SU-DHL-6 (cell line): ENCODE measurements around the gene SLC22A23.

Experiments used
- H2AFZ ChIP-seq: fragments of 200-600 bp; sonication (generic); 2 replicates; pipeline ENCODE4 v1.6.1; 2014; ENCODE audit warnings: low read depth, mild to moderate bottlenecking, moderate library complexity, mixed read lengths, antibody characterized with exemption, low read length; ENCODE audit not compliant: severe bottlenecking
- H3F3A ChIP-seq: fragments of 200-600 bp; shearing (Covaris generic); 2 replicates; pipeline ENCODE4 v1.6.0; 2016; ENCODE audit warnings: antibody characterized with exemption, mild to moderate bottlenecking; ENCODE audit not compliant: insufficient read depth
- H3K27ac ChIP-seq: fragments of 200-600 bp; sonication (generic); 2 replicates; pipeline ENCODE4 v1.5.1; 2016; ENCODE audit warnings: low read depth, mild to moderate bottlenecking, low read length, moderate library complexity, mixed read lengths
- H3K27me3 ChIP-seq: fragments of 200-600 bp; sonication (generic), shearing (Covaris generic); 2 replicates; pipeline ENCODE4 v1.6.0; 2014; ENCODE audit warnings: mild to moderate bottlenecking, low read length
- H3K36me3 ChIP-seq: fragments of 200-600 bp; sonication (generic); 2 replicates; pipeline ENCODE4 v1.6.1; 2014; ENCODE audit warnings: mild to moderate bottlenecking, low read length, mixed read lengths
- H3K4me2 ChIP-seq: fragments of 300-600, 200-600 bp; shearing (Covaris generic), sonication (generic); 2 replicates; pipeline ENCODE4 v1.6.0; 2014; ENCODE audit warnings: low read length, low read depth, mild to moderate bottlenecking; ENCODE audit not compliant: poor library complexity, severe bottlenecking
- H3K4me3 ChIP-seq: fragments of 200-600 bp; sonication (generic); 2 replicates; pipeline ENCODE4 v1.5.1; 2014; ENCODE audit warnings: antibody characterized with exemption, low read length, mild to moderate bottlenecking, mixed read lengths; ENCODE audit not compliant: insufficient read depth, poor library complexity, severe bottlenecking
- H3K79me2 ChIP-seq: fragments of 200-600 bp; sonication (generic); 2 replicates; pipeline ENCODE4 v1.6.1; 2014; ENCODE audit warnings: mild to moderate bottlenecking, low read length, moderate library complexity; ENCODE audit not compliant: insufficient read depth
- H3K9ac ChIP-seq: fragments of 200-600 bp; sonication (generic); 2 replicates; pipeline ENCODE4 v1.7.0; 2014; ENCODE audit warnings: mild to moderate bottlenecking, low read length
- H3K9me2 ChIP-seq: fragments of 200-600 bp; sonication (generic); replicated peaks from 2 replicates; pipeline ENCODE4 v1.6.1; 2014; ENCODE audit warnings: low read length; ENCODE audit not compliant: insufficient read depth
- H3K9me3 ChIP-seq: fragments of 200-600 bp; sonication (generic); 2 replicates; pipeline ENCODE4 v1.6.1; 2014; ENCODE audit warnings: low read length, mixed read lengths; ENCODE audit not compliant: insufficient read depth
- H4K20me1 ChIP-seq: fragments of 200-600 bp; sonication (generic); 2 replicates; pipeline ENCODE4 v1.6.1; 2014; ENCODE audit warnings: low read depth, mild to moderate bottlenecking, antibody characterized with exemption, low read length, moderate library complexity, mixed read lengths
- EZH2phosphoT487 ChIP-seq: fragments of 200-600 bp; sonication (generic), shearing (Covaris generic); conservative IDR thresholded peaks from 2 replicates; pipeline ENCODE4 v1.6.1; 2018; ENCODE audit warnings: mild to moderate bottlenecking, antibody characterized with exemption, low read length, moderate library complexity, mixed read lengths
- TF ChIP-seq, protein P1 (sequence below): fragments of 200-600 bp; sonication (generic); IDR thresholded peaks from one replicate; pipeline ENCODE4 v1.5.1; 2017; ENCODE audit warnings: antibody characterized with exemption, mild to moderate bottlenecking, low read length, moderate library complexity; ENCODE audit not compliant: insufficient read depth, poor library complexity, severe bottlenecking

SLC22A23 gene

DNA sequence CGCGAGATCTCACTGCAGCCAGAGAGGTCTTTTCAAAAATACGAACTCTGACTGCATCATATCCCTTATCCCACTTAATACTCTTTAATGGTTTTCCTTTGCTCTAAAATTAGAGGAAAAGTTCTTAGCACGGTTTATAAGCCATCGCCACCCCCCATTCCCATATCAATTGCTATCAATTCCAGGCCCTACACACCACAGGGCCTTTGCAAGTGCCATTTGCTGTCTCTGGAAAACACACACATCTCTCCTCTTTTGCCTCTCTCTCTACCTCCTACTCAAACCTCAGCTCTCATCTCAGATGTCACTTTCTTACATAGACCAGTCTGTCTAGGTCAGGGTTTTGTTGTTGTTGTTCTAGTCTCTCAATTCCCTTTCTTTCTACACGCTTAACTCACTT lies 9.8 kb downstream of the SLC22A23 start:
- Histone ChIP-seq H3K4me3 (no peak overlapping the region), H2AFZ (no peak overlapping the region), H4K20me1 (no peaks in the 10 kb centered on the region), H3K79me2 (no peaks in the 10 kb centered on the region), H3K27me3 (no peaks in the 10 kb centered on the region), H3K9me3 (no peaks in the 10 kb centered on the region), H3K4me2 (no peak overlapping the region), H3K27ac (no peak overlapping the region), H3F3A (no peaks in the 10 kb centered on the region), H3K9ac (no peak overlapping the region), H3K36me3 (no peaks in the 10 kb centered on the region), H3K9me2 (no peaks in the 10 kb centered on the region)
- TF ChIP-seq, protein P1, sequence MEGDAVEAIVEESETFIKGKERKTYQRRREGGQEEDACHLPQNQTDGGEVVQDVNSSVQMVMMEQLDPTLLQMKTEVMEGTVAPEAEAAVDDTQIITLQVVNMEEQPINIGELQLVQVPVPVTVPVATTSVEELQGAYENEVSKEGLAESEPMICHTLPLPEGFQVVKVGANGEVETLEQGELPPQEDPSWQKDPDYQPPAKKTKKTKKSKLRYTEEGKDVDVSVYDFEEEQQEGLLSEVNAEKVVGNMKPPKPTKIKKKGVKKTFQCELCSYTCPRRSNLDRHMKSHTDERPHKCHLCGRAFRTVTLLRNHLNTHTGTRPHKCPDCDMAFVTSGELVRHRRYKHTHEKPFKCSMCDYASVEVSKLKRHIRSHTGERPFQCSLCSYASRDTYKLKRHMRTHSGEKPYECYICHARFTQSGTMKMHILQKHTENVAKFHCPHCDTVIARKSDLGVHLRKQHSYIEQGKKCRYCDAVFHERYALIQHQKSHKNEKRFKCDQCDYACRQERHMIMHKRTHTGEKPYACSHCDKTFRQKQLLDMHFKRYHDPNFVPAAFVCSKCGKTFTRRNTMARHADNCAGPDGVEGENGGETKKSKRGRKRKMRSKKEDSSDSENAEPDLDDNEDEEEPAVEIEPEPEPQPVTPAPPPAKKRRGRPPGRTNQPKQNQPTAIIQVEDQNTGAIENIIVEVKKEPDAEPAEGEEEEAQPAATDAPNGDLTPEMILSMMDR, result no peak
- no peak for TF ChIP-seq EZH2phosphoT487

DNA sequence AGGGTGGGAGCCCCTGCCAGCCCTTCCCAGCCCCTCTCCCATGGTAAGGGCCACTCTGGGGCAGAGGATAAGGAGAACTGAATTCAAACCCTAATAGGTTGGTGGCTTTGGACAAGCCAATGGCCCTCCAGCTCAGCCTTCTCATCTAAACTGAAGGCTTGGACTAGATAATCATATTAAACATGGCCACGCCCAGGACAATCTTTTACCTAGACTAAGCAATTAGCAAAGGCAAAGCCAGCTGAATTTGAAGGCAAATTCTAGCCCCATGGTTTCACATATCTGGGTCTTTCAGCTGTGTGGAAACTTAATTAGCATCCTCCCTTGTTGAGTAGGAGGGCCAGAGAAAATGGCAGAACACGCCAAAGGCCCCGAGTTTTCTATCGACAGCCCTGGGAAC lies 10.7 kb downstream of the SLC22A23 start:
- no peaks in the 10 kb centered on the region for H3K36me3 ChIP-seq
- no peaks in the 10 kb centered on the region for H3K79me2 ChIP-seq
- H3K27me3 ChIP-seq, result no peaks in the 10 kb centered on the region
- H2AFZ ChIP-seq, result no peak overlapping the region
- H4K20me1 ChIP-seq, result no peaks in the 10 kb centered on the region
- no peaks in the 10 kb centered on the region for H3K9me3 ChIP-seq
- H3F3A ChIP-seq, result no peaks in the 10 kb centered on the region
- H3K4me2 ChIP-seq, result no peak overlapping the region
- H3K9me2 ChIP-seq, result no peaks in the 10 kb centered on the region
- H3K4me3 ChIP-seq, result no peak overlapping the region
- H3K27ac ChIP-seq, result no peak overlapping the region
- no peak for TF ChIP-seq EZH2phosphoT487
- TF ChIP-seq, protein P1, result no peak
- H3K9ac ChIP-seq, result no peak overlapping the region

DNA sequence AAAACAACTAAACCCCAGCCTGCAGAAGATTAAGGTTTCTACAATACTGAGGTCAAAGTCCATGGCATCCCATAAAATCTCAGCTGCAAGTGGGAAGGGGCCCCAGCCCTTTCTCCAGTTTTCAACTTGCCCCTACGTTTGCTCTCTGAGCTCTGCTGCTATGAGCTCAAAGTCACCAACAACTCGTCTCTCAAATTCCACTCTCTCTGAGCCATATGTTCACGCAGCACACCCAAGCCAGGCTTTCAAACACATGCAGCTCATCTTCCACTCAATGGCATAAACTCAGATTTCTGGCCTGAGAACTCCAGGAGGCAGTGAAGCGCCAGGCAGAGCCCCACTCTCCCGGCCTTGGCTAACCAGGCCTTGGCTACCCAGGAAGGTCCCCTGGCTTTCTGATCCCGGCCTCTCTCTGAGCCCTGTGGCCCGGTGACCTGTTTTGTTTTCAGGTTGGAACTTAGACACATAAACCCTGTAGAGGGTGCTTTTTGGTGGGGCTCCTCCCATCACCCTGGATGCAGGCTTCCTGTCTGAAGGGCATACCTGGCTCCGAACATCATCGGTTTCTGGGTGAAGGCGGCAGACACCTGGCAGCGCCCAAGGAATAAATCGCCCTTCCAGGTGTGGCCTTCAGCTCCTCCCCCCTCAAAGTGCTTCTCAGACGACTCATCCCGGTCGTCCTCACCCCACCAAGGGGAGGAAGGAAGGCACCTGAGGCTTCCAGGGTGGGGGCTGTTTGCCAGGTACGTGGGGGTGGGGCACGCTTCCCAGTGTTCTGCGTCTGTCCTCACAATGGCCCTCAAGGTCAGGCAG lies 12.4 kb downstream of the SLC22A23 start:
- Histone ChIP-seq H3K4me3 (no peak overlapping the region), H3K27ac (no peak overlapping the region)

More for the DNA sequence above, 12.4 kb downstream of the SLC22A23 start:
- H2AFZ ChIP-seq, result no peak overlapping the region
- no peaks in the 10 kb centered on the region for H3K9me2 ChIP-seq
- H3K9me3 ChIP-seq, result no peaks in the 10 kb centered on the region
- H3F3A ChIP-seq, result no peaks in the 10 kb centered on the region
- H3K9ac ChIP-seq, result no peak overlapping the region
- H3K36me3 ChIP-seq, result no peaks in the 10 kb centered on the region
- H3K4me2 ChIP-seq, result no peak overlapping the region
- H4K20me1 ChIP-seq, result no peaks in the 10 kb centered on the region
- no peaks in the 10 kb centered on the region for H3K79me2 ChIP-seq
- TF ChIP-seq, protein P1, result no peak
- TF ChIP-seq EZH2phosphoT487, result no peak
- H3K27me3 ChIP-seq, result no peaks in the 10 kb centered on the region
